Hematopoietic multipotent progenitor cell treated with erythropoietin and hydrocortisone succinate and interleukin-3 and kit ligand, for 6 days (in vitro differentiated cells): ENCODE measurements around the gene PDZRN3.

Experiments used
- DNase-seq: peaks from one replicate; pipeline ENCODE4 v3.0.0-alpha.2; 2015

PDZRN3 gene

DNA sequence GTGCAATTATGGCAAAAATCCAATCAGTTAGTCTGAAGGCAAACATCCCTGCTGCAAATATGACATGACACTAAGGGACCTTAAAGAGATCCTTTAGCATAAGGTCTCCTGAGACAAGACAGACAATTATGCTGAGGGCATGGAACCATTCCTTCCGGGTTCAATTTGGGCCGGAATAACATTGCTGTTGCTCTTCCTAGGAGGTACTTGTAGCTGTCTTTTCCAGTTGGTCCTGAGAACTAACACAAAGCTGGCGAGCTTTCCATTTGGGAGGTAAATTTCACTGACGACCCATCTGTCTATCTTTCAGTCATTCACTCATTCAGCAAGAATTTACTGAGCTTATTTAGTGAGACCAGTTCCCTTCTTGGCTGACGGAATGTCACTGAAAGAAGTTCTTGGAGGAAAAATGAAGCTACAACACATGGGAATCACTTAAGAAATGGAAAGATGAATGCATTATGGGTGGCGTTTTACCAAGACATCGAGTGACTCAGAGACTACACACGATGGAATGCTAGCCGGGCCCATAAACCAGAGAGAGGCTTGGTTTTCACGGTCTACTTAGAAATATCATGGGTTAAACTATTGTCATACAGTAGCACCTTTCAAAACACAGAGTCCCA lies 215.5 kb downstream of the PDZRN3 start:
- no peak for DNase-seq

DNA sequence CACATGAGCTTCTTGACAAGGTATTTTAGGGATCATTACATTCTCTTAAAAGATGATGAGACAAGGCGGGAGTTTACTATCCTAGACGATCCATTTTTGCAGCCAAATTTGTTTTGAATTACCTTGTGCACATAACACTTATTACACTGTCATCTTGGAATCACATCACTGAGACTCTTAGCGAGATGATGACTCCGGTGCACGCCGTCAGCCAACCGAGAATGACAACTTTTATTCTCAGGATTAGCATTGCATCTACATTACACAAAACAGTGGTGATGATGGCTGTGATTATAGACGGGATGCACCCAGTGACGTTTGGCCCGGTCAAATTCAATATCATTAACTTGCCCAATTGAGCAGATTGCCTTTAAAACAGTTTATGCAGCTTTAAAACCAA lies 216.1 kb downstream of the PDZRN3 start:
- no peak for DNase-seq

DNA sequence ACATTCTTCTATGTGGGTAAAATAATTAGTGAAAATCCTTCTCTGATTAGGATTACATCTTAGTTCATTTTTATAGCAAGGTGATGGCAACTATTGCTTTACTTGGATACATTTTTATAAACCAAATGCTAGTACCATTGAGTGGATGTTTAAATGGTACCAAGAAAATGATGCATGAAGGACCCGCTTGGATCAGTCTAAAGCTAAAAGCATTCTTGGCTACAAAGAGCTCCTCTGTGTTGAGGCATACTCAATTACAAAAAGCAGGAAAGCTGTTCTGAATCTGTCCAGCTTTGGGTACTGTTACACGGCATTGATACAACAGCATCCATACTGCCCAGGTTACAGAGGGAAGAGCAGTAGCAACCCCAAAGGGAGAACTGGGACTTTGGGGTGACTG lies 217.2 kb downstream of the PDZRN3 start:
- no peak for DNase-seq

DNA sequence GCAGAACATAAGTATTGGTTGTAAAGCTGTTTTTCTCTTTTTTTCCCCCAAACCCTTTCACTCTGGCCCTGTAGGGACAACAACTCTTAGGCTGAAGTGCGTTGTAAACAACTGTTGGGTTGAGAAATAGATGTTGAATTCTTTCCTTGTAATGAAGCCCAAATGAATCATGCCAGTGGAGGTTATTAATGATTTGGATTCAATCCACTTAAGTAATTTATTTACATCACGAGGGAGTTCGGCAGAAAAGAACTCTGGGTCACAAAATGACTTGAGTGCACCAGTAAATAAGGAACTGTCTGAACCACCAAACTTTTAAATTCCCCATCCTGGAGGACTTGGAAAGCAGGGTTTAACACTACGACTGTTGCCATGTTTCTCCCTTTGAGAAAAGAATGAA lies 218.9 kb downstream of the PDZRN3 start:
- DNase-seq, result no peak

DNA sequence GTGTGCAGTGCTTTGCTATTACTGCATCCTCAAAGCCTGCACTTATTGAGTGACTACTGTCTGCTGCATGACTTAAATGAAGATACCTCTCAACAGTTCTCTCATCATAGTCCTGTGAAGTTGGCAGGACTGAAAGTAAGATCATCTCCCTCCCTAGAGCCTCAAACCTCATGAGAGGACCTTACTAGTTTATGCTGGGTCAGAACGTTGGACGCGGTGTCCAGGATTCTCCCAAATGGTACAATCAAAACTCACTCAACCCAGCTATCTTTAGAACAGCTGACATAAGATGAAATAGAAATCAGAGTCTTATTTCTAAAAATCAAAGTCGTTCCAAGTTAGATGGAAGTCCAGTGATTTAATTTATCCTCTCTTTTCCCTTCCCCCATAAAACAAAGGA lies 219.7 kb downstream of the PDZRN3 start:
- DNase-seq, result no peak

DNA sequence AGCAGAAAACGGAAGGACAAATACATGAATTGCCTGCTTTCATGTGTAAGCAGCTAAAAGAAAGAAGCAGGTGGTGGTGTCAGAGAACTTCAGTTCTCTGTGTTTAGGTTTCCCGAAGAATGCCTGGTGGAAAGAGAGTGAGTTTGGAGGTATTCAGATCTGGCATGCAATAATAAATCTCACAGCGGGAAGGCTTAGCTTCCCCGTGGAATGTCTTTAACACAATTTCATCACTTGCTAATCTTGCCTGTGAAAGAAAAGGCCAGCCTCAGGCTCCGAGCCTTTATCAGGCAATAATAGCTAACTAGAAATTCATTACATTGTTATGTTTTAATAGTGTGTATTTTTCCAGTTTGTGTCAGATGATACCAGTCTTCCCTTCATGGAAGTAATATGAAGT lies 220.3 kb downstream of the PDZRN3 start:
- DNase-seq, result no peak

DNA sequence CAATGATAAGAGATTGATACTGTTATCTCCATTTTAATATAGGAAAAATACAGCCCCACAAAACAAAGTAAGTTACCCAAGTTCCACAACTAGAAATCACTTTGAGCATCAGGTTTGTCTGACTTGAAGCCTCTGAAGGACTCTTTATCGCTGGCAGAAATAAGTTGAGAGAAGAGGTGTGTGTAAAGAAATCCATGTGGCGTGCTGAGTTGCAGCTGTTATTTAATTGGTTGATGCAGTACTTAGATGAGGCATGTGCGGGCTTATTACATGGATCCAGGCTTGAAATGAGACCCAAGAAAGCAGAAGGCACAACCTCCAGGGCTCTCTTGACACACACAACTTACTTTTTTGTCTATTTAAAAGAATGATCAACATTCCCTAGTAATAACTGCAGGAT lies 221.3 kb downstream of the PDZRN3 start:
- no peak for DNase-seq

DNA sequence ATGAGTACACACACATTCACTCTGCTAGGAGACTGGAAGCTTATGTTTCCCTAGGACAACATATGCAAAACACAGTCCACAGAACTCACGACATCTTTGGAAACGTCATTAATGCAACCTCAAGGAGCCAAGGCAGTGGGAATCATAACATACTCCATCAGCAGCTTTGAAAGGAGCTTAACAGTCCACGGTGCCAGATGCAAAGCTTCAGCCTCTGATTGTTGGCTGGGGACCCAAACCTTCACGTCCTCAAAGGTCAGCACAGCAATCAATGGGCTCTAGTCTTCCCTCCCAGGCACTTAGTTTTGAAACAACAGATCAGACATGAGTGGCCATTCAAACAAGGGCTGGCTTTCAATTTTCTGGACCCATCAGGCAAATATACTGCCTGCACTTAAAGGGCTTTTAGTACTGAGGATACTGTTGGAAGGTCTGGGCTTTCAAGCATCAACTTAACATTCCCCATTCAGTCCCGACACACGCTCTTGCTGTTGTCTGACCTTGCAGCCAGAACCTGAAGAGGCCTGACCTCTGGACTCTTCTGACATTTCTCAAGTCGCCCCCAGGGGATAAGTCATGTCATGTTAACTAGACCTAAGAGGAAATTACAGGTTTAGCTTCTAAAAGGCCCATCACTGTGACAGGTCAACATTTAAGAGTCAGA lies 223.0 kb downstream of the PDZRN3 start:
- no peak for DNase-seq

DNA sequence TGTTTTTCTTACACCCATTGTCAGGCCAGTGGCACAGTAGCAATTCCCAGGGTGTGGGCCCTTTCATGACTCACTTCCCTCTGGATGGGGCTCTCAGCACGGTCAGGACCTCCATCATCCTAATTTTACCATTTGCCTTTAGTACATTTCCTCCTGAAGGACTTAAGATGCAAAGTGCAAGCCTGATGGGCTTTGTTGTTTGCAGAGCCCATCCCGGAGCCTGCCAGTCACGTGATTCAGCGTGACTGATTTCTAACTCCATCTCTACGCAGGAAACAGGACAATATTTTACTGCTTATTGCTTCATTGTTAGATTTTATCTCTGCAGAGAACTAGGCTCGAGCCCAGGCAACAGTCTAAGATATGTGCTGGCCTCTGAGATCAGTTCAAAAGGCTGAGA lies 223.7 kb downstream of the PDZRN3 start:
- no peak for DNase-seq

DNA sequence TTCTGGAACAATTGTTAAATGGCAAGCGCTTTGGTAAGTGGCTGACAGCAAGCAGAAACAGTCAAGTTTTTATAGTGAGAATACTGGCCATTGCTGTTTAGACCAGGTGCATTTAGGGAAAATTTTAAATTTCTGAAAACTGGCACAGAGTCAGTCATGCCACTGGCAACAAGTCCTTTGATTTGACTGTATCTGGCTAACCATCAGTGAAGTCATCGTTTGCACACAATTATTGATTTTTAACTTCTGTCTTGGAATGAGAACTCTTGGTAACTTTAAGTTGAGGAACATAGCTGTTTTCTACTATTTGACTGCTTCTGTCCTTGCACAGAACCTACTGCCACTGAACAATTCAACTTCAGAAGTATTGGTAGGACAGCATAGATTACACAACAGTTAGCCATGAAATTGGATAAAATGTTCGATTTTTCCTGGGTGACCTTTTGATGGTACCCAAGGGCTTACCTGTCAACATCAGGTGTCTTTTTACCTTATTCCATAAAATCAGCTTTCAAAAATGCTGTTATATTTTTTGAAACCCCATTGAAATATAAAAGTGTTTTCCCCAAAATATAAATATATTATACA lies 225.0 kb downstream of the PDZRN3 start:
- no peak for DNase-seq

DNA sequence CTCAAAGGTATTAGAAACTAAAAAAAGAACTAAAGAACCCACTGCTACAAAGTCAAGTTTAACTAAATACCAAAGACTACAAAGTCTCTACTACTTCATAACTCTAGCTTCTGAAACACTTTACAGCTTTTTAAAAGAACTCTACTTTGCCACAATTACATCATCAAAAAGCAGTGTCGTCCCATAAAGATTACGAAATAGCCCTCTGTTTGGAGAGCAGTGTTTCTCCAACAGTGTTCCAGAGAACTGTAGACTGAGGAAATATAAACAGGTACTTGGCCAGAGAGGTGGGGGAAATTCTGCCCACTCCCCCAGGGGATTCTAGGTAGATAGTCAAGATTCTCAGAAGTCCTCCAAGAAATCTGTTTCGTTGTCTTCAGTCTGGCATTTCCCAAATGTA lies 225.6 kb downstream of the PDZRN3 start:
- no peak for DNase-seq

DNA sequence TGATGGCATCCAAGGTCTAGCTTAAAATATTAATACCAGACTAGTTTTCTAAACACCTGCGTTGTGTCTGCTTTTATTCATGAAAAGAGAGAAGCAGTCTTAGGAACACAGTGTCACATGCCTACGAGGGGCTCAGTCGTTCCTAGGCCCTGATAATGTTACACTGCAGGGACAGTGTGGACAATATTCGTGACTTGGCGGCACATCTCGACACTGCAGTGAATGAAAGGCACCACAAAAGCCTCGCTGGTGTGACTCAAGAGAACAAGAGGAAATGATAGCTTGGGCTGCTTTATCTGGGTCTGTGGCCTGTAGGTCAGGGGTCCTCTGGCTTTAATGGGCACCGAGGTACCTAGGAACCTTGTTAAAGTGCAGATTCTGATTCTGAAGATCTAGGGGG lies 226.7 kb downstream of the PDZRN3 start:
- no peak for DNase-seq

DNA sequence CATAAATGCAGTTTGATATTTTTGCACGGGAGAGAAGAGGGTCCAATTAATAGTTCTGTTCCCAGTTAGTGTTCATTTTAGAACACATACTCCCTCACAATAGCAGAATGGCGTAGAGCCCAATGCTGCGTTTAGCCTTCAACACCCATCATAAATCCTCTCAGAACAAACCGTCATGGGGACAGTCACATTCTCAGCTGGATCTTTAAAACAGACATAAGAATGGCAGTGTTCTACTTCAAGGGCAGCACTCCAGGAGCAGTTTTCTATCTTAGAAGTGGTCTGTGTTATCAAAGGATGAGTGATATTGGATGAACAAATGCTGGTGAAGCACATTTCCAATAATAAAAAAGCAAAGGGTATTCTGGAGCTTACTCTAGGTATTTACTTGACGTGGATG lies 230.5 kb downstream of the PDZRN3 start:
- no peak for DNase-seq

DNA sequence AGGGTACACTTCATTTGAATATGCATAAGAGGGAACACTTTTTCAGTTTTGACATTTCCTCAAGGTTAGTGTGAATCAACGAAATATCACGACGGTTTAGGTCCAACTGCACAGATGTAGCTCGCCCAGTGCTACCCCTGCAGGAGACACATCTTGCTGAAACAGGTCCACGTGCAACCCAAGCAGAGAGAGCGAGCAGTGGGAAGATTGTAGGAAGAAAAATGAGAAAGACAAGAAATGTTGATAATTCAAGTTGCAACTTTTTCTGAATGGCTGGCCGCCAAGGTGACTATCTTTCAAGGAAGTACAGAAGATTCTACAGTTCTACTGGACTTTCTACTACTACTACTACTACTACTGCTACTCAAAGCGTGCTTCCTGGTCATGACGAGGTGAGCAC lies 231.7 kb downstream of the PDZRN3 start:
- no peak for DNase-seq

DNA sequence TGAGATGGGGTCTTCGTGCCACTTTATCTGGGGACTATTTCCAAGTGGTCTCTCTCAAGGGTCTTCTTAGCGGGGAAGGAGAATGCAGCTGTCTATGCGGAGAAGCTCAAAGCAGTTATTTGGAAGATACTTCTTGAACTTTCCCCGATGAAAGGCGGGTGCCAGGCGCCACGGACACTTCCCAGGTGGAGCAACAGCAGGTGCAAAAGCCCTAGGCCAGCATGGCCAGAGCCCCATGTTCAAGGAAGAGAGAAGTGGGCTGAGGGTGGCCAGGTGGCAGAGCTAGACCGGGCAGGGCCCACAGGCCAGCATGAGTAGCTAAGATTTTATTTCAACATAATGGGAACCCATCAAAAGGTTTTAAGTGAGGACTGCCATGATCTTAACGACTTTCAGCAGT lies 232.8 kb downstream of the PDZRN3 start:
- no peak for DNase-seq

DNA sequence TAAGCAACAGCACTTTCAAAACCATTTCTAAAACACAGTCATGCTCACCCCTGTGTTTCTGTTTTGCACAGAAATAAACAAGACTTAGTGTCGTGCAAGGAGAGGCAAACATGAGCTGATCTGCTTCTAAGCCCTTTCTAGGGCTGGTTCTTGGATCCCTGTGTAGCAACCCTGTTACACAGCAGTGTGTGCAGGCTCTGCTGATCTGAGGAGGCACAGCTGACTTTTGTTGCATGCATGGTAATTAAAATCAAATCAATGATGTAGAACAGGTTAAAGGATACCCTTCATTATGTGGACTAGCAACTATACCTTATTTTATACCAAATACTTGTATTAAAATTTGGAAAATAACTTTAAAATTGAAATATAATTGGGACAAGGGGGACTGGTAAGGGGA lies 234.8 kb downstream of the PDZRN3 start:
- no peak for DNase-seq

DNA sequence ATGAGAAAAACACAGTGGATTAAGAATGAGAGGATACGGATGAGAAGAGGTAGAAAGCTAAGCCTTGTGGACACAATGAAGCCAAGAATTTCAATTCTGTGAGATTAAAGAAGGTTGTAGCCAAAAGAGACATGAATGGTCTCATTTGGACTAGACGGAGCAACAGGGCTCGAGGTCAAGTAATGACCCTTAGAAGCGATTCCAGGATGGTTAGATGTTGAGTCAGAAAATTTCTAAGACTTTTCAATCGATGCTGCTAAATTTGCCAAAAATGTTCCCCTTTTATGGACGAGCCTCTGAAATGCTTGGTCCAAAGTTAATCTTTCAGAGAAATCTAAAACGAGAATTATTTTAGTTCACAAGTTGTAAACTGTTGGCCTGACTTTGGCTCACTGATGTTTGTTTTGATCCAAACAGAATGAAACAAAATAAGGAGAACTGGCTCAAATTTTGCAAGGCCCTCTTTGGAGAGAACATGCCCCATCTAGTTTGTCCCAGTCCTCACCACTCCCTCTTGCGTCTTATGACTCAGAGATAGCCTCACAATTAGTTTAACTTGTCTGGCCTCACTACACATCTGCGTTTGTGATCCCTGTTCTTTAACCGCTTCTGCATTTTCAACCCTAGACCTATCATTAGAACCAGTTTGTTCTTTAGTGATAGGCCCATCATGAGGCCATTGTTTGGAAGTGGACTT lies 235.5 kb downstream of the PDZRN3 start:
- no peak for DNase-seq

DNA sequence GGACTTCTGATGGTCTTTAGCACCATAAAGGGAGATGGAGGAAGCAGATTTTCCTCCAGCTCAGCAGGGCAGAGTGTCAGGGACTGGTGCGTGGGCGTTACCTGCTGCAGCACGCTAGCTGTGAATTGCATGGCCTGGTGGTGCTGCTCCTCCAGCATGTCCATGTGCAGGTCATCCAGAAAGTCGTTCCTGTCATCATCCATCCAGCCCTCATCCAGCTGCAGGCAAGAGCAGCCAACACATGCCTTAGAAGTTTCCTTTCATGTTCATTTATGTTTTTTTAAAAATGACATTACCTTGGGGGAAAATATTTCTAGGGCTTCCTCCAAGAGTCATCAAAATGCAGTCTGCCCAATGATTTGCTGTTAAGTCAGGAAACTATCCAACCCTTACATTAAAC lies 239.2 kb downstream of the PDZRN3 start:
- DNase-seq, result no peak

DNA sequence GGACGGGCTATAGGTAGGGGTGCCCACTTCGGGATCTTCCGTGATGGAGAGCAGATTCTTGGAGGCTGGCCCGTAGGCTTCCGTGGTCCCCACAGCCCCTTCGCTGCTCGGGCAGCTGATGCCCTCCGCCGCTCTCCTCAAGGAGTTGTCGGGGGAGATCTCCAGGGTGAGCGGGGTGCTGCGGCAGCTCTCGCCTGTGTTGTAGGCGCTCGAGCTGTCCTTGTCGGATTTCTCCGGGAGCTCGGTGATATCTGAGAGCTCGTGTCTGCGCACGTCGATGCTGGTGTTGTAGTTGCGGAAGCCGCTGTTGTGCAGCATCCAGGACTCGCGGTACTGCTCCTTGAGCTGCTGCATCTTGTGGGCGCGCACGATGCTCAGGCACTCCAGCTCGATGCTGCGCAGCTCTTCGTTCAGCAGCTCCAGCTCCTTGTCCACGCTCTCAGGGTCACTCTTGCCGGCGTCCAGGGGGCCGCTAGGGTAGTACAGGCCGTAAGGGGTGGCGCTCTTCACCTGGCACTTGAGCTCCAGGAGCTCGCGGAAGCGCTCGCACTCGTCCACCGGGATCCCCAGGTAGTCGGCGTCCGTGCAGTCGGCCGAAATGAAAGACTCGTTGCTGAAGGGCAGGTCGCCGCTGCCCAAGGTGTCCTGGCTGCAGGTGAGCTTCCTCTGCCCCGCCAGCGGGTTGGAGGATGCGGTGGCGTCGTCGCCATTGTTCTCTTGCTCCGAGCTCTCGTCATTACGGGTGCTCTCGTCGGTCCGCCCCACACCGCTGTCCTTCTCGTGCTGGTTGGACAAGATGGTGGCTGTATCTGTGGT lies 240.4 kb downstream of the PDZRN3 start:
- no peak for DNase-seq

DNA sequence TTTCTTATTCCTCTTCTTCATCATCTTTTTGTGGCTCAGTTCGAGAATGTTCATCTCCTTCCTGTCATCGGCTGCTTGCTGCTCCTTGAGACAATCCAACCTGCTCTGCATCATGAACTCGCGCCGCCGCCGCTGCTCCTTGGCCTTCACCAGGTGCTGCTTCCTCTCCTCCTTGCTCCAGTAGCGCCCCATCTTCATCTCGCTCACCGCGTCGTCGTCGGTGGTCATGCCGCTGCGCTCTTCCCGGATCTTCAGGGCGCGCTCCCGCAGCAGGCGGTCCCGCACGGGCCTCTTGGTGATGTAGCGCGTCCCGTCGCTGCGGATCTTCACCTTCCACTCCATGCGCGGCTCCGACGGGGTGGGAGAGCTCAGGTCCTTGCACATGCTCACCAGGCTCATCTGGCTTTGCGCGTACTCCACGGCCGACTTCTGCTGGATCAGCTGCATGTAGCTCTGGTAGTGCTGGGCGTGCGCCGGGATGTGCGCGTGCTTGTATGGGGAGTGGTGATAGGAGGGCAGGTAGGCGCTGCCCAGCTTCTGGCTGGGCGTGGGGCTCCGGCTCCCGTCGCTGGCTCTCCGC lies 241.2 kb downstream of the PDZRN3 start:
- no peak for DNase-seq

DNA sequence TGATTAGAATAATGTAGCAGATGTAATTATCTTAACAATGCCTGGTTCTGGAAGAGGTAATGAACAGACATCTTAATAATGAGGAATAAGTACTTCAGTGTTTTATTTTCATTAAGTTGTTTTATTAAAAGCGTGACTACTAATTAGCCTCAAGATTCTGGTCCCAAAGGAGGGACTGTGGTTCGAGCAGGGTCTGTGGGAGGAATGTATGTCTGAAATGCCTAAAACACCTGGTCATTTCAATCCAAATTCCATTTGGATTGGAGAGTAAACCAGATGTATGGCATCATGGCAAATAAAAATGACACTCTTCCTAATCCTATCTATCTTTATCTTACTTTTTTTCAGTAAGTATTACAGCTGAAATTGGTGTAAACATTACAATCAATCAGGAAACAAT lies 243.2 kb downstream of the PDZRN3 start:
- DNase-seq, result no peak

DNA sequence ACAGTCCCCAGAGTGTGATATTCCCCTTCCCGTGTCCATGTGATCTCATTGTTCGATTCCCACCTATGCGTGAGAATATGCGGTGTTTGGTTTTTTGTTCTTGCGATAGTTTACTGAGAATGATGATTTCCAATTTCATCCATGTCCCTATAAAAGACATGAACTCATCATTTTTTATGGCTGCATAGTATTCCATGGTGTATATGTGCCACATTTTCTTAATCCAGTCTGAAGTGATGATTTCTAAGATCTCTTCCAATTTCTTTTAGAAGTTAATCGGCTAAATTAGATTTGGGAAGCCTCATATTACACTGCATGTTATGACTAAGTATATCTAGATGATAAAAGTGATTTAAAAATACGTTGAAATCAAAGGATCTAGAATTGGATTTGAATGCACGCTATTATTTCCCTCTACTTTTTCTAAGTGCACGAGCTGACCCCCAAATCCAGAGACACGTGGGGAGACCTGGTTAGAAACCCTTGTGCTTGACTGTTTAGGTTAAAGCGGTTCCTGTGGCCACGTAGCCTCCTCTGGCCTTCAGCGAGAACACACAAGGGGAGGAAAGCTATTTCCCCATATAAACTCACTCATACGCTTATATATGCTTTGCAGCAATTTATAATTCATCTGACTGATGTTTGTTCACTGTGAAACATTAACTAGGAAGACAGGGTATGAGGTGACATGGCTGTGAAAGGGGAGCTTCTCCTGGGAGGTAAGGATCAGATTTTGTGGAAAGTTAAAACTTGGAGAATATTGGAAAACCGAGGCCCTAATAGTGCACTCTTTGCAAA lies 243.8 kb downstream of the PDZRN3 start:
- DNase-seq, result no peak
